Fibroblast of pulmonary artery (primary cell): ENCODE results near the gene GLMN.
A peak's percentile ranks its signal among the peaks of the same experiment; 100 is the strongest.

ENCODE experiments used
- DNase-seq: peaks from one replicate; pipeline ENCODE4 v3.0.0-alpha.2; 2010; ENCODE audit warnings: low read depth
- H3K4me3 ChIP-seq: replicated peaks from 2 replicates; pipeline ENCODE4 v1.5.1; 2011; ENCODE audit warnings: low read depth, mild to moderate bottlenecking, control low read depth, low read length, moderate library complexity
- TF ChIP-seq, protein P1 (sequence below): IDR thresholded peaks from 2 replicates; pipeline ENCODE4 v1.5.1; 2011; ENCODE audit warnings: mild to moderate bottlenecking, control low read depth, low read length, inconsistent platforms; ENCODE audit errors: missing control alignments

The GLMN gene

DNA sequence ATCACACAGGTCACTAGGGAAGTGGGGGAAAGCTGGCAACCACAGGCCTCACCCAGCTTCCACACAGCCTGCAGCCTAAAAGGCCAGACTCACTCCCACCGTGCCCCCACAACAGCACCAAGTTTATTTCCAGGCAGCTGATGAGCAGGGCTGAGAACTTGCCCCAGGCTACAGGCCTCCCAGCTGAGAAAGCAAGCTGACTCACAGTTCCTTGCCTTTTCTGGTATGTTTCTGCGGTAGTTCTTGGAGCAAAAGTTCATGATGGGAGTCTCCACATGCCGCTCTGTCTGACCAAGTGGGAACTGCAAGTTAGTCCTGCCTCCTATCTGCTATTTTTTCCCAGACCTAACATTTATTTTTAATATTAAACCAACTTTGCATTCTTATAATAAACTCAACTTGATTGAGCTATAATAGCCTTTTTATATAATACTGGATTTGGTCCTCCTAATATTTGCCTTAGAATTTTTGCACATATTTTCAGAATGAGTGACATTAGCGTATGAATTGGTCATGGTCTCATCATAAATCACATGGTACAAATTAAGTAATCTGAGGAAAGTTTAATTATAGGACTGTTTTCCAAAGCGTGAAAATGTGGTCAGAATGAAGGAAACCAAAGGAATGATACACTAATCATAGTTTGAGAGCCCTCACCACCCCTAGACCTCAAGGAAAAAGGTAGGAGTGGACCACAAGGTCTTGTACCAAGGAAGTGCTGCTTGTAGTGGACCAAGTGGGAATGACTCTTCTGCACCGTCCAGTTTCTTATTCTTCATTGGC is 30.8 kb upstream of the GLMN start:
- peak; percentile 56 for DNase-seq
- H3K4me3 ChIP-seq, result no peak overlapping the region
- TF ChIP-seq, protein P1, sequence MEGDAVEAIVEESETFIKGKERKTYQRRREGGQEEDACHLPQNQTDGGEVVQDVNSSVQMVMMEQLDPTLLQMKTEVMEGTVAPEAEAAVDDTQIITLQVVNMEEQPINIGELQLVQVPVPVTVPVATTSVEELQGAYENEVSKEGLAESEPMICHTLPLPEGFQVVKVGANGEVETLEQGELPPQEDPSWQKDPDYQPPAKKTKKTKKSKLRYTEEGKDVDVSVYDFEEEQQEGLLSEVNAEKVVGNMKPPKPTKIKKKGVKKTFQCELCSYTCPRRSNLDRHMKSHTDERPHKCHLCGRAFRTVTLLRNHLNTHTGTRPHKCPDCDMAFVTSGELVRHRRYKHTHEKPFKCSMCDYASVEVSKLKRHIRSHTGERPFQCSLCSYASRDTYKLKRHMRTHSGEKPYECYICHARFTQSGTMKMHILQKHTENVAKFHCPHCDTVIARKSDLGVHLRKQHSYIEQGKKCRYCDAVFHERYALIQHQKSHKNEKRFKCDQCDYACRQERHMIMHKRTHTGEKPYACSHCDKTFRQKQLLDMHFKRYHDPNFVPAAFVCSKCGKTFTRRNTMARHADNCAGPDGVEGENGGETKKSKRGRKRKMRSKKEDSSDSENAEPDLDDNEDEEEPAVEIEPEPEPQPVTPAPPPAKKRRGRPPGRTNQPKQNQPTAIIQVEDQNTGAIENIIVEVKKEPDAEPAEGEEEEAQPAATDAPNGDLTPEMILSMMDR, result no peak

DNA sequence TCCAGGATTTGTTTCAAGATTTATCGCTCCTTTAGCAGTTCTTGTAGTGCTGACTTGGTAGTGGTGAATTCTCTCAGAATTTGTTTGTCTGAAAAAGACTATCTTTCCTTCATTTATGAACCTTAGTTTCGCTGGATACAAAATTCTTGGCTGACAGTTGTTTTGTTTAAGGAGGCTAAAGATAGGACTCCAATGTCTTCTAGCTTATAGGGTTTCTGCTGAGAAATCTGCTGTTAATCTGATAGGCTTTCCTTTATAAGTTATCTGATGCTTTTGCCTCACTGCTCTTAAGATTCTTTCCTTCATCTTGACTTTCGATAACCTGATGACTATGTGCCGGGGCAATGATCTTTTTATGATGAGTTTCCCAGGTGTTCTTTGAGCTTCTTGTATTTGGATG is 29.0 kb upstream of the GLMN start:
- TF ChIP-seq, protein P1, result no peak
- no peak overlapping the region for H3K4me3 ChIP-seq
- DNase-seq, result no peak

DNA sequence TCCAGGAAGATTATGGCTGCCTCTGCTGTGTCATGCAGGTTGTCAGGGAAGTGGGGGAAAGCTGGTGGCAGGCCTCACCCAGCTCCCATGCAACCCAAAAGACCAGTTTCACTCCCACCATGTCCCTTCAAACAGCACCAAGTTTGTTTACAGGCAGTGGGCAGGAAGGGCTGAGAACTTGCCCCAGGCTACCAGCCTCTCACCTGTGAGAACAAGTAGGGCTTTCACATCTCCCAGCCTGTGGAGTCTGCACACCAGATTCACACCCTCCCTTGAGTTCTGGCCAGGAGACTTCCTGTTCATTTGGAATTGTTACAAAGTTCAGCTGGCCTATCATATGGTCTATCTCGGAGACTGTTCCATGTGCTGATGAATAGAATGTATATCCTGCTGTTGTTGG is 27.9 kb upstream of the GLMN start:
- H3K4me3 ChIP-seq, result no peak overlapping the region

DNA sequence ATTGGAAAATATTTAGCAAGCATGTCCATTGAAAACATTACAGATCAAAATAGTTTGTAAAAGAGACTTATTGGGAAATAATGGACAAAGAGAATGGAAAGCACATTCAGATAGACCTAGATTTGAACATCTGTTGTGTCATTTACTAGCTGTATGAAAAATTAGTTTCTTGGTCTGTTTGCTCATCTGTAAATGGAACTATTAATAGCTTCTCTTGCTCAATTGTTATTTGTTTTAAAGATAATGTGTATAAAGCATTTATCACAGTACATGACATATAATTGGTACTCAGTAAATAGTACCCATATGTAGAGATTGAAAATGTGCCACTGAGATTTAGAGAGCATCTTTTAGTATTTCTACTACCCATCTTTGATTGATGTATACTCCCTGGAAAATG is 26.0 kb upstream of the GLMN start:
- no peak overlapping the region for H3K4me3 ChIP-seq
- TF ChIP-seq, protein P1, result no peak
- DNase-seq, result peak; percentile 13

More for the DNA sequence above, 27.9 kb upstream of the GLMN start:
- no peak for DNase-seq
- TF ChIP-seq, protein P1, result no peak

DNA sequence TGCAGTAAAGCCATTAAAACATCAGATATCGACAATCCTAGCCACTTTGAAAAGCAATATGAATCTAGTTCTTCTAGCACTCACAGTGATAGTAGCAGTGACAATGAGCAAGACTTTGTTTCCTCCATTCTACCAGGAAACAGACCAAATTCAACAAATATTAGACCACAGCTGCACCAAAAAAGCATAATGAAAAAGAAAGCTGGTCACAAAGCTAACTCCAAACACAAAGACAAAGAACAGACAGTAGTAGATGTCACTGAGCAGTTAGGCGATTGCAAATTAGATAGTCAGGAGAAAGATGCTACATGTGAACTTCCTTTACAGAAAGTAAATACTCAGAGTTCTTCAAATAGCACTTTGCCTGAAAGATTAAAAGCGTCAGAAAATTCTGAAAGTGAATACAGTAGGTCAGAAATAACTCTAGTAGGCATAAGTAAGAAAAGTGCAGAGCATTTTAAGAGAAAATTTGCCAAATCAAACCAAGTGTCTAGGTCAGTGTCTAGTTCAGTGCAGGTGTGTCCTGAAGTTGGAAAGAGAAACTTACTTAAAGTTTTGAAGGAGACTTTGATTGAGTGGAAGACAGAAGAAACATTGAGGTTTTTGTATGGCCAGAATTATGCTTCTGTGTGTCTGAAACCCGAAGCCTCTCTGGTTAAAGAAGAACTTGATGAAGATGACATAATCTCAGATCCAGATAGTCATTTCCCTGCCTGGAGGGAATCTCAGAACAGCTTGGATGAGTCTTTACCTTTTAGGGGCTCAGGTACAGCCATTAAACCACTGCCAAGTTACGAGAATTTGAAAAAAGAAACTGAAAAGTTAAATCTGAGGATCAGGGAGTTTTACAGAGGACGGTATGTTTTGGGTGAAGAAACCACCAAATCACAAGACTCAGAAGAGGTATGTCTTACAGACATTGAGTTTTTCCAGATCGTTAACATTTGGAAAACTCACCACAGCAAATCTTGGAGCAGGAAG is 25.0 kb upstream of the GLMN start:
- H3K4me3 ChIP-seq, result no peak overlapping the region
- TF ChIP-seq, protein P1, result no peak
- DNase-seq, result no peak

DNA sequence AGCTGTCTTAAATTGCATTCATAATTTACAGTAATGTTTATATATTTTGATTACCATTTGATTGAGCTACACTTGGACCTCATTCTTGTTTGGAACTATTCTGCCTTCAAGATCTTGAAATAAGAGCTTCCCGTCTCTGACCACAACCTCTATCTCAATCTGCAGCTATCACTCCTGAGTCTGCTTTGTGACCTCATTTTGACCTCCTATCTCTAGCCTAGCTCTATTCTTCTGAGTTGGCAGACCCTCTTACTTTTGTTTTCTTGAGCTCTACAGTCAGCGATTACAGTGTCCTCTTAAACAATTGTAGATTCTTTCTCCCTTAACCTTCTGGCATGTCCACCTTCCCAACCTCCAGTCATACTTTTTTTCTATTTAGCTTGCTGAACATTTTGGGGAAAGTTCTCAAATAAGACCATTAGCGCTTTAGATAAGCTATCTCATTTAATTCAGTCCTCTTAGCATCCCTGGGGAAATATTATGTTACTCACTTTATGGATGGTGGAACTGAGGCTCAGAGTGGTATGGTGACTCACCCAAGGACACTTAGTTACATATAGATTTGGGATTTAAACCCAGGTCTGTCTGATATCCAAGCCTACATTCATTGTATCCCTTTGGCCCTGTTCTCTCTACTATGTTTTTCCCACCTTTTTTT is 19.2 kb upstream of the GLMN start:
- H3K4me3 ChIP-seq, result no peak overlapping the region
- peak; percentile 29 for DNase-seq
- TF ChIP-seq, protein P1, result no peak
